ENCODE data around the gene HDDC2. TPM values are rescaled to one million over a fixed set of nuclear protein-coding genes. Genes with fewer than 3 reads are reported as not detected.

The HDDC2 gene
- total and polyA plus RNA-seq, 2 of the 8 experiments (the other 6 are each of a cell fraction or from before 2014, with no cell fraction given): 89.3 to 129 TPM

GRCh38 chr6:125301435-125302391 lies at the start of gene HDDC2 (continued):
- TF ChIP-seq BACH1 (IDR thresholded peaks at IDR 0.05; ENCODE audit: low read length) (no peak), CTBP2 (IDR thresholded peaks at IDR 0.05; ENCODE audit: borderline replicate concordance, insufficient read depth, insufficient read length, low read length) (no peak), HDAC6 (IDR thresholded peaks at IDR 0.05; ENCODE audit: low read depth, low read length) (no peak), NRF1 (IDR thresholded peaks at IDR 0.05; ENCODE audit: low read depth, low read length) (no peak), CHD2 (IDR thresholded peaks at IDR 0.05; ENCODE audit: low read length) (no peak), CHD7 (IDR thresholded peaks at IDR 0.05; ENCODE audit: insufficient replicate concordance, low read length) (no peak), POLR2AphosphoS5 (IDR thresholded peaks at IDR 0.05; ENCODE audit: low read depth, low read length) (peak; percentile 90), SIX5 (IDR thresholded peaks at IDR 0.05; ENCODE audit: low read depth, low read length) (no peak), GABPA (IDR thresholded peaks at IDR 0.05; ENCODE audit: borderline replicate concordance, insufficient read depth, low read length) (peak; percentile 76; the same call in 1 of the 2 replicates)

All from H1 (cell line).